GM19025 (cell line): ENCODE results near the gene USH2A.

ENCODE experiments used
- ATAC-seq: cut with Tn5 transposase; IDR thresholded peaks from one replicate; pipeline ENCODE4 v1.9.1; 2021; ENCODE audit warnings: mild to moderate bottlenecking, low read depth, moderate library complexity; ENCODE audit not compliant: unreplicated experiment

Gene USH2A

GRCh38 chr1:215669806-215670491 lies 753.3 kb downstream of the USH2A start:
- no peak for ATAC-seq

DNA sequence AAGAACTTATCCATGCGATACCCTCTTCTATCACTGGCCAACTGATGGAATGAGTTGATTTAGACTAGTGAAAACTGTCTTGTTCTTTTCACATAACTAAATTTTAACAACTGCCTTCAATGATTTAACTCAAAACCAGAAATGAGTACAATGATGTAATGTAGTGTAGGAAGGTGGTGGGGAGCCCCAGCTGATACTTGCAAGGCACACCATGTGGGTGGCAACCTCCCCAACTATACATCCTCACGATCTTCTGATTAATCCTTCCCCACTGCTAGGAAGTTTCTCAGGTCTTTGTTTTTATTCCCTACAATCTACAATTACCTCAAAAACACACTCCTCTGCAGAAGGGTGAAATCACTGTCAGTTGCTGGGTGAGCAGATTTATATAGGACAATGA lies 755.5 kb downstream of the USH2A start:
- ATAC-seq, result no peak

GRCh38 chr1:215665215-215665614 lies 758.0 kb downstream of the USH2A start:
- peak; percentile 55 for ATAC-seq

- no peak for ATAC-seq
Measured at GRCh38 chr1:215661033-215661432, 762.2 kb downstream of the USH2A start.

DNA sequence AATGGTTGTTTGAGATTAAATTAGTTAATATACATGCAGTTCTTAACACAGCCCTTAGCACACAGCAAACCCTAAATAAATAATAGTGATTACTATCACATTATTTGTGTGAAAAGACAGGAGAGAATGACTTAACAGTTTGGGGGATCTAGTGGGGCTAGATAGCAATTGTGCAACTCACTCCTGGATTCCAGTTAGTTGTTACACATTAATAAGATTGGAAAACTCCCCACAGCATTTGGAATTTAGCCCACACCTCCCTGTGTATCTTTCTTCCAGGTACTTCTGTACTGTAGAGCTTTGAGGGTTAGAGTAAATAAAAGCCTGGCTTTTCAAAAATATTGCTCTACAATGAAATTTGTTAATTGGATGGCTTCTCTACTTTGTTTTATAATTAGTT lies 763.0 kb downstream of the USH2A start:
- ATAC-seq, result no peak

- no peak for ATAC-seq
Measured at GRCh38 chr1:215657047-215657446, 766.2 kb downstream of the USH2A start.

DNA sequence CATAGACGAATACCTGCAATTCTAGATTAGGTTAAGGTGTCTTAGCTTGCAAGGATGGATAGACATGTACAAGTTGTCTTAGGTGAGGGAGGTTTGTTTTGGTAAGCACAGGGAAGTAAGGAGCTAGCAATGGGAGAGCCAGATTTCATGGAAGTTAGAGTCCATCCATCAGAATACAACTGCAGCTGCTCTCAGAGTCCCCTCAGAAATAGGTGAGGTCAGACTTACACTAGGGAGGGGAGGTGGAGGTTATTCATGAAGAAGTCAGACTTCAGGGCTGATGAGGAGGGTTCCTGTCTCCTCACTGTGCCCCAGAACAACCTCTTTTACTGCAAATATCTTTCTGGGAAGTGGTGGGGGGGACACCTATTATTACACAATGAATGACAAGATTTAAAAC lies 770.9 kb downstream of the USH2A start:
- ATAC-seq, result no peak

- no peak for ATAC-seq
Measured at GRCh38 chr1:215651867-215652266, 771.4 kb downstream of the USH2A start.

- no peak for ATAC-seq
Measured at GRCh38 chr1:215650446-215651149, 772.6 kb downstream of the USH2A start.

DNA sequence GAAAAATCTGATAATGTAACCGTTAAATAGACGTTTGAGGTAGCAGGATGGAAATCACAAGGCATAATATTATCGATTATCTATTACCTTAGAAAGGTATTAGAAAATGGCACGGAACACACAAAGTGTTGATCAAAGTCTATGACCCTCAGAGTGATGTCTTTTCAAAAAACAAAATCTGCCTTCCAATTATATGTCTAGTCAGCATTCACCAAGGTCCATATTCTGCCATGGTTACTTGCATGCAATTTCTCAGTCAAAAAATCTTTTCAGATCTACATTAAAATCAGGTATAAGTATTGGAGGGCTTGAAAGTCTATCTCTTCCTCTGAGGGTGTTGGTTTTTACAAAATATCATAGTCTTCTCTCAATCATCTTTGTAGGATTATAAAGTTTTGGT lies 774.3 kb downstream of the USH2A start:
- ATAC-seq, result no peak

GRCh38 chr1:215647738-215648137 lies 775.5 kb downstream of the USH2A start:
- no peak for ATAC-seq

DNA sequence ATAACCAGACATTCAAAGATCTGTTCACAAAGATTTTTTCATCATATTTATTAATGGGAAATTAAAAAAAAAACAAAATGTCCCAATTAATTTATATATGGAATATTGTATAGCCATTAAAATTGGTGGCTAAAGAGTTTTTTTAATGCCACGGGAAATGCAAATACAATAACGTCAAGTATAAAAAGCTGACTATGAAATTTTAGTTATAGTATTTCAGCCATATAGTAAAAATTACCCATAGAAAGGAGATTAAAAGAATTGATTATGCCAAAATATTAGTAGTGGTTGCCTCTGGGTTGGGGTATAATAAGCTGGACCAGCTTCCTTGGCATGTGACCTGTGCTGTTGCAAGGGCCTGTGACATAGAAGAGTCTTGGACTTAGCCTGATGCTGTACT lies 777.4 kb downstream of the USH2A start:
- no peak for ATAC-seq

- no peak for ATAC-seq
Measured at GRCh38 chr1:215645182-215645581, 778.1 kb downstream of the USH2A start.

DNA sequence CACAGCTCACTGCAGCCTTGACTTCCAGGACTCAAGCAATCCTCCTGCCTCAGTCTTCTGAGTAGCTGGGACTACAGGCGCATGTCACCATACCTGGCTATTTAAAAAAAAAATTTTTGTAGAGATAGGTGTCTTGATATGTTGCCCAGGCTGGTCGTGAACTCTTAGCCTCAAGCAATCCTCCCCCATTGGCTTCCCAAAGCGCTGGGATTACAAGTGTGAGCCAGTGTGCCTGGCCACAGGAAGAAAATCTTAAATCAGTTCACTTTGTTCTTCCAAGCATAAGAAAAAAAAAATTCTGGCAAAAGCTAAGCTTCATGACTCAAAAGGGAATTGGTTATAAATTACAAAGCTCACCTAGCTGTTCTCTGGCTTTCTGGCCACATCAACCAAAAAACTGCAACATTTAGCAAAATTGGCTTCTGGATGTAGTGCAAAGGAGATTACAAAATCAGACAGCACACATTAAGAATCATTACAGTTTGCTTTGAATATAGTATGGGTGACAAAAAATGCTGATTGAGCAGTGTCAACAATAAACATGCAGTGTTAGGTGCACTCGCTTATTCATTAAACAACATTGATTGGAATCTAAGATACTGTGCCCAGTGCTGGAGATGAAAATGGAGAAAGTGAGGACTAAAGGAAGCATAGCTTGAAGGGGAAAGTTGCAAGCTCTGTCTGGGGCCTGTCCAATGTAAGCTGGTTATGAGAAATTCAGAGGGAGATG lies 779.5 kb downstream of the USH2A start:
- ATAC-seq, result no peak

GRCh38 chr1:215640429-215641148 lies 782.7 kb downstream of the USH2A start:
- ATAC-seq, result no peak

DNA sequence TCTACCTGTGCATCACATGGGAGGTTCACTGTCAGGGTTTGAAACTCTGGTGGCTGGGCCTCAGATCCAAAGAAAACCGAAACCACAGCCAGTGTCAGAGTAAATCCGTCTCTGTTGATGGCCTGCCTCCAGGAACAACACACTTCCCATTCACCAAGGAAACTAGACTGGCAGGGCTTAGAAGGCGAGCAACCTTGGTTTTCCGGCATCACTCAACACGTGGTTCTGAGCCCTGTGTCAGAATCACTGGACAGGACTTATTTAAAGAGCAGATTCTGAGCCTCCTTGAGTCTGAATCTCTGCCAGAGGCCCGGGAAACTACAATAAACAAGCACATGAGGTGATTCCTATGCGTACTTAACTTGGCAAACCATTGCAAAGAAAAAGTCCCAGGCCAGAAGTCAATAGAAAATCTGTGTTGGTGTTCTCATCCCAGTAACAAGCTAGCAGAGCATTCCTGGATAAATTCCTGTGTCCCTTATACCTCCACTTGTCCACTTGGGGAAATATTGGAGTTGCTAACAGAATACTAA lies 786.1 kb downstream of the USH2A start:
- ATAC-seq, result no peak

GRCh38 chr1:215636258-215636965 lies 786.8 kb downstream of the USH2A start:
- ATAC-seq, result peak; percentile 41

GRCh38 chr1:215635827-215636226 lies 787.4 kb downstream of the USH2A start:
- no peak for ATAC-seq

GRCh38 chr1:215631489-215631888 lies 791.8 kb downstream of the USH2A start:
- ATAC-seq, result no peak

DNA sequence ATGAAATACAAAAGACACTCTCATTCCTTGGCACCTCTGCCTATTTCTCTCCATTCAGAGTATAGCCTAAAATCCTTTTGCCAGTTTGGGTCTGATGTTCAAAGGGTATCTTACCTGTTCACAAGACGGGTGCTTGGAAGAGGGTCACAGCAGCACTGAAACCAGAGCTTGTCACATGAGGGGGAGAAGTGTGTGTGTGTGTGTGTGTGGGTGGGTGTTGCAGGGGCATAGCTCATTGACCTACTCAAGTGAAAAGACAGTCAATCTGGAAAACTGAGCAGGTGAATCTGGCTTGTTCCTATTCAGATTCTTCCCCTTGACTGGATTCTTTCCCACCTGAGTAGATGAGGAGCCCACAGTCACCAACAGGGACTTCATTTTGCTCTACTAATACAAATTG lies 792.2 kb downstream of the USH2A start:
- no peak for ATAC-seq
